ENCODE data around the gene SLC38A6. TPM values are rescaled to one million over a fixed set of nuclear protein-coding genes. Genes with fewer than 3 reads are reported as not detected.

Gene SLC38A6
- total RNA-seq, 1 experiment from 2014 or later = 9.3 TPM

DNA sequence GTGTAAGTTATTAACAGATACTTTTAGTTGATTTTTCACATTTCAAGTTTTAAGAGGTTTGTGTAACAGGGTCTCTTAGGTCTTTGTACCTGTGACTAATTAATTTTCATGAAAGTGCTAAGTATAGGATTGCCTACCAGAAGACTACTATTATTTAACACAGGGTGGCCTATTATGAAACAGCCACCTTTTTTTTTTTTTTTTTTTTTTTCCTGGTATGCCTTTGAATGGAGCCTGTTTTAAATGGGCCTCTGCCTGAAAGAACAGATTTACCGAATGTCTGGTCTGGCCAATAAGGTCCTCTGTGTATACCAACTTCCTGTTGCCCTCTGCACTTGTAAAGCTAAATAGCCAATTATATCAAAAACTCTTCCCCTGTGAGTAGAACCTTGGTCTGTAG lies 62.5 kb downstream of the SLC38A6 start:
- H3K4me3 ChIP-seq (ENCODE audit: low read depth in 2 of 2, low read length in 2 of 2) = no peak overlapping the region
- in situ Hi-C loops (cut with HindIII; ENCODE audit: low pct_unique_long_range_greater_than_20kb, low sequenced_read_pairs) (no loop called here), intact Hi-C loops (cut with micrococcal nuclease; ENCODE audit: unreplicated experiment) (no loop called here)
- no peak for DNase-seq (ENCODE audit: low read depth, low spot score)
- POLR2A ChIA-PET = no interaction called here
- BruUV-seq (replicated peaks) = no TSS peak
- H3K4me1 ChIP-seq (ENCODE audit: control insufficient read depth, insufficient read depth, low read length) = no peaks in the 10 kb centered on the region
- H3K27ac ChIP-seq (ENCODE audit: low read length) = no peak overlapping the region
- H3K9me3 ChIP-seq (ENCODE audit: control insufficient read depth, insufficient read depth, low read depth, low read length) = no peaks in the 10 kb centered on the region
- no peaks in the 10 kb centered on the region for H3K36me3 ChIP-seq (ENCODE audit: control insufficient read depth, insufficient read depth, low read length)
- no peaks in the 10 kb centered on the region for H3K27me3 ChIP-seq (ENCODE audit: control insufficient read depth, insufficient read depth, low read length)
- TF ChIP-seq, protein P1, sequence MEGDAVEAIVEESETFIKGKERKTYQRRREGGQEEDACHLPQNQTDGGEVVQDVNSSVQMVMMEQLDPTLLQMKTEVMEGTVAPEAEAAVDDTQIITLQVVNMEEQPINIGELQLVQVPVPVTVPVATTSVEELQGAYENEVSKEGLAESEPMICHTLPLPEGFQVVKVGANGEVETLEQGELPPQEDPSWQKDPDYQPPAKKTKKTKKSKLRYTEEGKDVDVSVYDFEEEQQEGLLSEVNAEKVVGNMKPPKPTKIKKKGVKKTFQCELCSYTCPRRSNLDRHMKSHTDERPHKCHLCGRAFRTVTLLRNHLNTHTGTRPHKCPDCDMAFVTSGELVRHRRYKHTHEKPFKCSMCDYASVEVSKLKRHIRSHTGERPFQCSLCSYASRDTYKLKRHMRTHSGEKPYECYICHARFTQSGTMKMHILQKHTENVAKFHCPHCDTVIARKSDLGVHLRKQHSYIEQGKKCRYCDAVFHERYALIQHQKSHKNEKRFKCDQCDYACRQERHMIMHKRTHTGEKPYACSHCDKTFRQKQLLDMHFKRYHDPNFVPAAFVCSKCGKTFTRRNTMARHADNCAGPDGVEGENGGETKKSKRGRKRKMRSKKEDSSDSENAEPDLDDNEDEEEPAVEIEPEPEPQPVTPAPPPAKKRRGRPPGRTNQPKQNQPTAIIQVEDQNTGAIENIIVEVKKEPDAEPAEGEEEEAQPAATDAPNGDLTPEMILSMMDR (IDR thresholded peaks at IDR 0.05) = no peak
- TF ChIP-seq POLR2AphosphoS5 (IDR thresholded peaks at IDR 0.05; ENCODE audit: low read depth, low read length) = no peak
- TF ChIP-seq, protein P2, sequence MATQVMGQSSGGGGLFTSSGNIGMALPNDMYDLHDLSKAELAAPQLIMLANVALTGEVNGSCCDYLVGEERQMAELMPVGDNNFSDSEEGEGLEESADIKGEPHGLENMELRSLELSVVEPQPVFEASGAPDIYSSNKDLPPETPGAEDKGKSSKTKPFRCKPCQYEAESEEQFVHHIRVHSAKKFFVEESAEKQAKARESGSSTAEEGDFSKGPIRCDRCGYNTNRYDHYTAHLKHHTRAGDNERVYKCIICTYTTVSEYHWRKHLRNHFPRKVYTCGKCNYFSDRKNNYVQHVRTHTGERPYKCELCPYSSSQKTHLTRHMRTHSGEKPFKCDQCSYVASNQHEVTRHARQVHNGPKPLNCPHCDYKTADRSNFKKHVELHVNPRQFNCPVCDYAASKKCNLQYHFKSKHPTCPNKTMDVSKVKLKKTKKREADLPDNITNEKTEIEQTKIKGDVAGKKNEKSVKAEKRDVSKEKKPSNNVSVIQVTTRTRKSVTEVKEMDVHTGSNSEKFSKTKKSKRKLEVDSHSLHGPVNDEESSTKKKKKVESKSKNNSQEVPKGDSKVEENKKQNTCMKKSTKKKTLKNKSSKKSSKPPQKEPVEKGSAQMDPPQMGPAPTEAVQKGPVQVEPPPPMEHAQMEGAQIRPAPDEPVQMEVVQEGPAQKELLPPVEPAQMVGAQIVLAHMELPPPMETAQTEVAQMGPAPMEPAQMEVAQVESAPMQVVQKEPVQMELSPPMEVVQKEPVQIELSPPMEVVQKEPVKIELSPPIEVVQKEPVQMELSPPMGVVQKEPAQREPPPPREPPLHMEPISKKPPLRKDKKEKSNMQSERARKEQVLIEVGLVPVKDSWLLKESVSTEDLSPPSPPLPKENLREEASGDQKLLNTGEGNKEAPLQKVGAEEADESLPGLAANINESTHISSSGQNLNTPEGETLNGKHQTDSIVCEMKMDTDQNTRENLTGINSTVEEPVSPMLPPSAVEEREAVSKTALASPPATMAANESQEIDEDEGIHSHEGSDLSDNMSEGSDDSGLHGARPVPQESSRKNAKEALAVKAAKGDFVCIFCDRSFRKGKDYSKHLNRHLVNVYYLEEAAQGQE (IDR thresholded peaks at IDR 0.05; ENCODE audit: insufficient read depth in 1 of 2, low read depth in 2 of 2, low read length in 1 of 2) = no peak
- no peak for TF ChIP-seq TCF7L2 (IDR thresholded peaks at IDR 0.05; ENCODE audit: low read depth, low read length)
- TF ChIP-seq SIN3A (IDR thresholded peaks at IDR 0.05; ENCODE audit: borderline replicate concordance, insufficient read depth, low read depth, low read length) = no peak
- ATAC-seq = no peak
- CTCF ChIA-PET = no interaction called here

DNA sequence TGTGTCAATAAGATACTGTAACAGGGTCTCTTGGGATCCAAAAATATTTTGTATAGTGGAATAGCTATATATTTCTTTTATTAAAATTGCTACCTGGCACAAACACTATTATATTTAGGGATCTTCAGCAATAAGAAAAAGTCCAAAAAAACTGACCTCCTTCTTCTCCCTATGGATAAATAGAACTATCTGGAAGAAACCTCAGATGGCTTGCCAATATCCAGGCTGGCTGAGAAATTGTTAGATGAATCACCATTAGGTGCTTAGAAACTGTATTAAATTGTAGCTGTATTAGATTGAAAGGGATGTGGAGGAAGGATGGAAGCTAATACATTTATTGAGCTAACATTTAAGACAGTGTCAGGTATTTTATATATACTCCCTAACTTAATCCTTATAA lies 66.0 kb downstream of the SLC38A6 start:
- BruUV-seq (replicated peaks) = no TSS peak
- in situ Hi-C loops (cut with HindIII; ENCODE audit: low pct_unique_long_range_greater_than_20kb, low sequenced_read_pairs) = no loop called here
- CTCF ChIA-PET = no interaction called here
- Histone ChIP-seq H3K36me3 (ENCODE audit: control insufficient read depth, insufficient read depth, low read length) (no peaks in the 10 kb centered on the region), H3K9me3 (ENCODE audit: control insufficient read depth, insufficient read depth, low read depth, low read length) (no peaks in the 10 kb centered on the region), H3K27me3 (ENCODE audit: control insufficient read depth, insufficient read depth, low read length) (no peaks in the 10 kb centered on the region), H3K4me3 (ENCODE audit: low read depth in 2 of 2, low read length in 2 of 2) (no peak overlapping the region), H3K27ac (ENCODE audit: low read length) (no peak overlapping the region), H3K4me1 (ENCODE audit: control insufficient read depth, insufficient read depth, low read length) (no peaks in the 10 kb centered on the region)
- ATAC-seq (no peak), DNase-seq (ENCODE audit: low read depth, low spot score) (no peak)
- POLR2A ChIA-PET = no interaction called here
- intact Hi-C loops (cut with micrococcal nuclease; ENCODE audit: unreplicated experiment) = no loop called here
- TF ChIP-seq, protein P2 (IDR thresholded peaks at IDR 0.05; ENCODE audit: insufficient read depth in 1 of 2, low read depth in 2 of 2, low read length in 1 of 2) = no peak

All from Panc1 (cell line).